OCI-LY1 (cell line): ENCODE results near the gene CLEC7A.

Experiments used
- CTCF ChIP-seq: fragments of 200-600 bp; sonication (generic), shearing (Covaris generic); IDR thresholded peaks from 2 replicates; pipeline ENCODE4 v1.5.1; 2017; ENCODE audit warnings: mild to moderate bottlenecking, antibody characterized with exemption, low read length, moderate library complexity, mixed read lengths
- EZH2 ChIP-seq: fragments of 200-600 bp; sonication (generic), shearing (Covaris generic); IDR thresholded peaks from 2 replicates; pipeline ENCODE4 v1.8.0; 2017; ENCODE audit warnings: borderline replicate concordance, mixed run types, mild to moderate bottlenecking, antibody characterized with exemption, low read length, moderate library complexity, mixed read lengths

GRCh38 chr12:10158406-10158805, 28.4 kb upstream of the CLEC7A start:
- TF ChIP-seq CTCF: no peak; the same call in 1 of the 2 replicates
- TF ChIP-seq EZH2: no peak
